Urothelium cell line (cell line): ENCODE data around the gene ZFP62.
A peak's percentile ranks its signal among the peaks of the same experiment; 100 is the strongest.
"Not testable (repeated sequence)": the region's sequence is repeated elsewhere in the genome, so short reads cannot be mapped to it uniquely, and the experiment has no call there.

Experiments
- DNase-seq: peaks from one replicate; pipeline ENCODE4 v3.0.0; 2011; ENCODE audit warnings: low spot score, mixed read lengths
- FAIRE-seq: peaks from 2 replicates; lab custom pipeline; 2011; peaks lifted over from hg19 to GRCh38; lab: Jason Lieb, UNC

The ZFP62 gene

GRCh38 chr5:180860887-180861822 is at the start of gene ZFP62:
Gene ZFP62, minus strand, starts transcription at chr5:180861276. Its CDS starts 57 bp downstream, at chr5:180861219.
- DNase-seq = peak; percentile 94
- FAIRE-seq = no peak

- FAIRE-seq = no peak
- DNase-seq = peak; percentile 73
Measured at GRCh38 chr5:180910735-180911134, 49.7 kb upstream of the ZFP62 start.

GRCh38 chr5:180910182-180910581 is 49.1 kb upstream of the ZFP62 start:
- no peak for FAIRE-seq
- DNase-seq = no peak

- no peak for FAIRE-seq
- DNase-seq = no peak
Measured at GRCh38 chr5:180909782-180910181, 48.7 kb upstream of the ZFP62 start.

GRCh38 chr5:180908998-180909731 is 48.1 kb upstream of the ZFP62 start:
- FAIRE-seq (no peak), DNase-seq (no peak)

GRCh38 chr5:180908400-180908799 is 47.3 kb upstream of the ZFP62 start:
- DNase-seq (no peak), FAIRE-seq (no peak)

- DNase-seq (no peak), FAIRE-seq (no peak)
Measured at GRCh38 chr5:180901319-180902009, 40.4 kb upstream of the ZFP62 start.

GRCh38 chr5:180900178-180900577 is 39.1 kb upstream of the ZFP62 start:
- DNase-seq (no peak), FAIRE-seq (no peak)

- FAIRE-seq (no peak), DNase-seq (no peak)
Measured at GRCh38 chr5:180898621-180899246, 37.7 kb upstream of the ZFP62 start, which contains the start of gene BTNL8. Gene BTNL8, plus strand, starts transcription at chr5:180899159. Its CDS starts 152 bp downstream, at chr5:180899311.

GRCh38 chr5:180895330-180895729 is 34.3 kb upstream of the ZFP62 start:
- not testable (repeated sequence) for DNase-seq, FAIRE-seq

- DNase-seq (no peak), FAIRE-seq (no peak)
Measured at GRCh38 chr5:180889381-180889780, 28.3 kb upstream of the ZFP62 start.

GRCh38 chr5:180885845-180886529 is 24.9 kb upstream of the ZFP62 start:
- FAIRE-seq, DNase-seq: not testable (repeated sequence)

- FAIRE-seq = no peak
- no peak for DNase-seq
Measured at GRCh38 chr5:180875860-180876426, 14.9 kb upstream of the ZFP62 start.

- FAIRE-seq (peak; percentile 13), DNase-seq (no peak)
Measured at GRCh38 chr5:180874804-180875582, 13.9 kb upstream of the ZFP62 start.

GRCh38 chr5:180873615-180874520 is 12.8 kb upstream of the ZFP62 start:
- no peak for FAIRE-seq
- no peak for DNase-seq

- DNase-seq = no peak
- no peak for FAIRE-seq
Measured at GRCh38 chr5:180872419-180872818, 11.3 kb upstream of the ZFP62 start.

- no peak for DNase-seq
- FAIRE-seq = no peak
Measured at GRCh38 chr5:180870276-180871068, 9.4 kb upstream of the ZFP62 start.
